GM21737 (cell line): ENCODE measurements around the gene ORAI1.
A peak's percentile ranks its signal among the peaks of the same experiment; 100 is the strongest.
"Not testable (repeated sequence)": the region's sequence is repeated elsewhere in the genome, so short reads cannot be mapped to it uniquely, and the experiment has no call there.

Experiments used
- ATAC-seq: cut with Tn5 transposase; IDR thresholded peaks from one replicate; pipeline ENCODE4 v1.9.1; 2021; ENCODE audit warnings: mild to moderate bottlenecking, moderate library complexity; ENCODE audit not compliant: unreplicated experiment

ORAI1 gene

GRCh38 chr12:121602766-121603165 is 23.6 kb upstream of the ORAI1 start:
- ATAC-seq: no peak

DNA sequence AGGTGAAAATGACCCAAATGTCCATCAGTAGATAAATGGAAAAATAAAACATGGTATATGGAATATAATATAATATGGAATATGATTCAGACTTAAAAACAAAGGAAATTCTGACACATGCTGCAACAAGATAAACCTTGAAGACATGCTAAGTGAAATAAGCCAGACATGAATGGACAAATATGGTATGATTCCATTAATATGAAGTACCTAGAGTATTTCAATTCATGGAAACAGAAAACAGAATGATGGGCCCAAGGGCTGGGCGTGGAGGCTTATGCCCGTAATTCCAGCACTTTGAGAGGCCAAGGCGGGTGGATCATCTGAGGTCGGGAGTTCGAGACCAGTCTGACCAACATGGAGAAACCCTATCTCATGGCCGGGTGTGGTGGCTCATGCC is 22.7 kb upstream of the ORAI1 start:
- no peak for ATAC-seq

DNA sequence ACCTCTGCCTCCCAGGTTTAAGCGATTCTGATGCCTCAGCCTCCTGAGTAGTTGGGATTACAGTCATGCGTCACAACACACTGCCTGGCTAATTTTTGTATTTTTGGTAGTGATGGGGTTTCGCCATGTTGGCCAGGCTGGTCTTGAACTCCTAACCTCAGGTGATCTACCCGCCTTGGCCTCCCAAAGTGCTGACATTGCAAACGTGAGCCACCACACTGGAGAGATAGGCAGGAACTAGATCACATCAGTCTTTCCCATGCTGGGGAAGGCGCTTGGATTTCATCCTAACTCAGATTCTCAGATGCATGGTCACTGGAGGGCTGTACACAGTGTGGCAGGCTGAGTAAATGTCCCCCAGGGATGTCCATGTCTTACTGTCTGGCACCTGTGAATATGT is 18.0 kb upstream of the ORAI1 start:
- ATAC-seq: no peak

DNA sequence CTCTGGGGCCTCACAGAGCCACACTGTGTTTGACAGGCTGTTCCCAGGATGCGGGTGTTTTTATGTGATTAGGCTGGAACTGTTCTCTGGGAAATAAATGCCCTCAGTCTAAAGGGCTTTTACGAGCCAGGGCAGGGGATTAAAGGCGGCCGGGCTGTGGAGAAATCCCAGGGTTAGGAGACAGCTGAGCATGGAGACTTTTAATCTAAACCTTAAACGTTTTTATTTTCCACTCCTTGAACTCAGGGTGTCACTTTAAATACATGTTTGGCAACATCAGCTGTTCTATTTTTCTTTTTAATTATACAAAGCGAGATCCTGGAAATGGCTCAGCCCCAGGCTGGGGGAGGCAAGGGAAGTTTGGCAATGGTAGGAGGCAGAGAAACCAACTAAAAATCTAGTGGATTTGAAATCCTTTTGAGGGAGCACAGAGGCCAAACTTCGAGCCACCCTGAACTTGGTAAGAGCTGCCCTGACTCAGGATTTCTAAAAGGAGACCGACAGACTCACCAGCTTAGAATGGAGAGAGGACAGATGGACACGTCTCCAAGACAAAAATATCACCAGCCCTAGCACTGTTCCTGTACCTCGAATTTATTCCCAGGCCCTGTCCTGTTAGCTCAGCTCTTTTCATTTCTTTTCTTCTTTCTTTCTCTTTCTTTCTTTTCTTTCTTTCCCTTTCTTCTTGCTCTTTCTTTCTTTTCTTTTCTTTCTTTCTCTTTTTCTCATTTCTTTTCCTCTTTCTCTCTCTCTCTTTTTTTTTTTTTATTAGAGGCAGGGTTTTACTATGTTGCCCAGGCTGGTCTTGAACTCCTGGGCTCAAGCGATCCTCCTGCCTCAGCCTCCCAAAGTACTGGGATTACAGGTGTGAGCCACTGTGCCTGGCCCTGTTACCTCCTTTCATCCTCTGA is 15.8 kb upstream of the ORAI1 start:
- no peak for ATAC-seq

DNA sequence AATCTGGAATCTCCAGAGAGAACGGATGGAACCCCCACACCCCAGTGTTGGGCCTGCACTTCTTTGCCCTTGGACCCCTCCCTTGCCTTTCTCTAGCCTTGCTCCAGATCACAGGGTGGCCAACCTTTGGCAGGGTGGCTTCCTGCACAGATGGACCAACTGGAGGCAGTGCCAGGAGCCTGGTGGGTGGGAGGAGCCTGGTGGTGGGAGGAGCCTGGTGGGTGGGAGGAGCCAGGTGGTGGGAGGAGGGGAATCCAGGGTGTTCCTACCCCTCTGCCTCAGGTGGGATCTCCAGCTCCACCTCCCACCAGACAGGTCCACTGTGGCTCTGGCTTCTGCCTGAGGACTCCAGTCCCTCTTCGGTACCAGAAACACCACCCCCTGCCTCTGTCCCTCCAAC is 15.0 kb upstream of the ORAI1 start:
- no peak for ATAC-seq

DNA sequence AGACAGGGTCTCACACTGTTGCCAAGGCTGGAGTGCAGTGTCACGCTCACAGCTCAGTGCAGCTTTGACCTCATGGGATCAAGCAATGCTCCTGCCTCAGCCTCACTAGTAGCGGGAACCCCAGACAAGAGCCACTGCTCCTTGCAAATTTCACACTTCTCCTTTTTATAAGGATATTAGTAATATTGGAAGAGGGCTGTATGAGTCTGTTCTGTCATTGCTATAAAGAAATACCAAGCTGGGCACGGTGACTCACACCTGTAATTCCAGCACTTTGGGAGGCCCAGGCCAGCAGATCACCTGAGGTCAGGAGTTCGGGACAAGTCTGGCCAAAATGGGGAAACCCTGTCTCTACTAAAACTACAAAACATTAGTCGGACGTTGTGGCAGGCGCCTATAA is 12.9 kb upstream of the ORAI1 start:
- ATAC-seq: no peak

- no peak for ATAC-seq
Measured at GRCh38 chr12:121614872-121615467, 11.4 kb upstream of the ORAI1 start.

GRCh38 chr12:121618659-121619233 is 7.6 kb upstream of the ORAI1 start:
- ATAC-seq: no peak

DNA sequence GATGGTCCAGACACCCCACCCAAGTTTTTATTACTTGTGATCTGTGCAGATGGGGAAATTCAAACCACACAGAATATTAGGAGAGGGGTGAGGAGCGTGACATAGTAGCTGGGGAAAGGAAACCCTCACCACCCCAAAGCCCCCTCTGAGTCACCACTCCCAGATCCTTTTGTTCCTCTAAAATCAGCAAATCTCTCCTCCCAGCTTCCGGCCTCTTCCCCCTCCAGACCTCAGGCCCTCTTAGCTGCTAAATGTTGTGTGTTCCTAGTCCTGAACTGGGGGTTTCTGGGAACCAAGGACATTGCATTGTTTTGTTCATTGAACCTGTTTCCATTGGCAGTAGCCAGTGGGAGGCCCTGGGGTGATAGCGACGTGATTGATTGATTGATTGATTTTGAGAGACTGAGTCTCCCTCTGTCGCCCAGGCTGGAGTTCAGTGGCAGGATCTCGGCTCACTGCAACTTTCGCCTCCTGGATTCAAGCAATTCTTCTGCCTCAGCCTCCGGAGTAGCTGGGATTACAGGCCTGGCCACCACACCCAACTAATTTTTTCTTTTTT is 5.9 kb upstream of the ORAI1 start:
- no peak for ATAC-seq

- peak; percentile 33 for ATAC-seq
Measured at GRCh38 chr12:121626853-121627640, 717 bp downstream of the ORAI1 start.

- ATAC-seq: no peak
Measured at GRCh38 chr12:121628037-121628436, 1.7 kb downstream of the ORAI1 start.

GRCh38 chr12:121628536-121628935 is 2.2 kb downstream of the ORAI1 start:
- no peak for ATAC-seq

DNA sequence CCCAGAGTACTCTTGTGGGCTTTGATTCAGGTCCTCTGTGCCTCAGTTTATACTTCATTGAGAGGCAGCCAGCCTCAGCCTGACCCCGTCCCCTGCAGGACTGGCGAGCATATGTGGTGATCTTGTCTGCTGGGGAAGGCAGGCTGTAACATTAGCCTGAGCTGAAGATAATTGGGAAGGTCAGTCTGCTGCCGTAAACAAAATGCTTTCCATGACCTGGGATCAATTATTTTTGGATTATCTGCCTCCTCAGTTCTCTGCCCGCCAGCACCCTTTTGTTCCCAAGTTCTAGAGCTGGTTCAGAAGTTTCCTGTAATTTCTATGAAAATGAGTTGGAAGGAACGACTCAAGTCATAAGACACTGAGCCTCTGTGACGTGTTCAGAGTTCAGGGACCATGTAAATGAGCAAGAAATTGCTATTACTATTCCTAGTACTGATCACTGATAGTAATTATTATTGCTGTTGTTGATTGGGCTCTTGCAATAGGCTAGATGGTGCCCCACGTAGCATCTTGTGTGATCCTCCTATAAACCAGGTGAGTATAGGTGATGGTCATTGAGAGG is 4.5 kb downstream of the ORAI1 start:
- no peak for ATAC-seq

GRCh38 chr12:121632069-121632970 is 6.0 kb downstream of the ORAI1 start:
- no peak for ATAC-seq

- ATAC-seq: not testable (repeated sequence)
Measured at GRCh38 chr12:121633833-121634196, 7.5 kb downstream of the ORAI1 start.

DNA sequence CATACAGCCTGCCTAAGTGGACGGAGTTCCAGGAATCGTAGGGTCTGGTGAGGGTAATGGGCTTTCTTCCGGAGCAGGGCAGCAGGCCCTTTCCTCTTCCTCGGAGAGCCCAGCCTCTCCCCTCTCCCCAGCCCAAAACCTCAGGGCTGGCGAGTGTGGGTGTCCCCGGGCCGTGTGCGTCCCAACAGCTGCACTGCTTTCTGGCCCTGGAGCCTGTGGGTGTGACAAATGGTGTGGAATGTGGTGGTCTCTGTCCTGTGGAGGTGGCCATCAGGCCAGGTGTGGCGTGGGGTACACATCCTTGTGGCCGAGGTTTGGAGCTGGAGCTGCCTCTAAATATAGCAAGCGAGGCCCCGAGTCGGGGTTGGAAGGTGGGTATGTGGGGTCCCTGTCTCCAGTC is 8.5 kb downstream of the ORAI1 start:
- no peak for ATAC-seq

- peak; percentile 82 for ATAC-seq
Measured at GRCh38 chr12:121637231-121637914, 11.0 kb downstream of the ORAI1 start.

GRCh38 chr12:121638298-121639202 is 12.2 kb downstream of the ORAI1 start:
- no peak for ATAC-seq
